ENCODE data around the gene GTF3C5.
"Not testable (repeated sequence)": the region's sequence is repeated elsewhere in the genome, so short reads cannot be mapped to it uniquely, and the experiment has no call there.

GTF3C5 gene

GRCh38 chr9:133032171-133032570, 1.4 kb downstream of the GTF3C5 start:
- no peak for ATAC-seq

GRCh38 chr9:133035669-133036068, 4.9 kb downstream of the GTF3C5 start:
- no peak for ATAC-seq

GRCh38 chr9:133037775-133038515, 7.1 kb downstream of the GTF3C5 start:
- no peak for ATAC-seq

DNA sequence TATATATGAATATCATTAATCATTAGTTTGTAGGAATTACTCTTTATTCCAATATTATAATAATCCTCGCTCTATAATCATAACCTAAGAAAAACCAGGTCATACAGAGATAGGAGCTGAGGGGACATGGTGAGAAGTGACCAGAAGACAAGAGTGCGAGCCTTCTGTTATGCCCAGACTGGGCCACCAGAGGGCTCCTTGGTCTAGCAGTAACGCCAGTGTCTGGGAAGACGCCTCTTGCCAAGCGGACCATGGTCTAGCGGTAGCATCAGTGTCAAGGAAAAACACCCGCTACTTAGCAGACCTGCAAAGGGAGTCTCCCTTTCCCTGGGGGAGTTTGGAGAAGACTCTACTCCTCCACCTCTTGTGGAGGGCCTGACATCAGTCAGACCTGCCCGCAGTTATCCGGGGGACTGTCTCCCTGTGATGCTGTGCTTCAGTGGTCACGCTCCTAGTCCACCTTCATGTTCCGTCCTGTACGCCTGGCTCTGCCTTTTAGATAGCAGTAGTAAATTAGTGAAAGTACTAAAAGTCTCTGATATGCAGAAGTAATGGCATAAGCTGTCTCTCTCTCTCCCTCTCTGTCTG, 10.2 kb downstream of the GTF3C5 start:
- not testable (repeated sequence) for ATAC-seq

DNA sequence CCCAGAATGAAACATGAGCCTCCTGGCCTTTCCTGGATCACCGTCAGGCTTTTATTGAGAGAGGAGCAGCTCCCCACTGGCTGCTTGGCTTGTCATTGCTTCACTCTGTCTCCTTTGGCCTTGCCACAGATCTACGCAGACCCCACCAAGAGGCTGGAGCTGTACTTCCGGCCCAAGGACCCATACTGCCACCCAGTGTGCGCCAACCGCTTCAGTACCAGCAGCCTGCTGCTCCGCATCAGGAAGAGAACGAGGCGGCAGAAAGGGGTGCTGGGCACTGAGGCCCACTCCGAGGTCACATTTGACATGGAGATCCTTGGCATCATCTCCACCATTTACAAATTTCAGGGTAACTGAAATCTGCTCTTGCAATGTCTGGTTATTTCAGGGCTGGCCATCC, 11.2 kb downstream of the GTF3C5 start:
- no peak for ATAC-seq

GRCh38 chr9:133042676-133043075, 11.9 kb downstream of the GTF3C5 start:
- no peak for ATAC-seq

DNA sequence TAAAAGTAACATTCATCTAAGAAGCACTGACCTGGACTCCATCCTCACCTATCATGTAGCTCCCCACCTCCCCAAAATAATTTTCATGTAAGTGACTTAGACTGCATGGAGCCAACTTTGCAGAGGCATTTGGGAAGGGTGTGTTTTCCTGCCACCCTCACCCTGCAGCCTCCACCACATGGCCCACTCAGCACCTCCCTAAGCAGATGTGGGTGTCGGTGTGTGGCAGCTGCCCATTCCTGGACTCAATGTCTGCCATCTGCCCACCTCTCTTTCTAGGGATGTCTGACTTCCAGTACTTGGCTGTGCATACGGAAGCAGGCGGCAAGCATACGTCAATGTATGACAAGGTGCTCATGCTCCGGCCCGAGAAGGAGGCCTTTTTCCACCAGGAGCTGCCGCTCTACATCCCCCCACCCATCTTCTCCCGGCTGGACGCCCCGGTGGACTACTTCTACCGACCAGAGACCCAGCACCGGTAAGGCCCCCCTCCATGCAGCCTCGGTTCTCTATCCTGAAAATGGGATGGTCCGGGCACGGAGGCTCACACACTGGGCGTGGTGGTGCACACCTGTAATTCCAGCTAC, 12.7 kb downstream of the GTF3C5 start:
- no peak for ATAC-seq

DNA sequence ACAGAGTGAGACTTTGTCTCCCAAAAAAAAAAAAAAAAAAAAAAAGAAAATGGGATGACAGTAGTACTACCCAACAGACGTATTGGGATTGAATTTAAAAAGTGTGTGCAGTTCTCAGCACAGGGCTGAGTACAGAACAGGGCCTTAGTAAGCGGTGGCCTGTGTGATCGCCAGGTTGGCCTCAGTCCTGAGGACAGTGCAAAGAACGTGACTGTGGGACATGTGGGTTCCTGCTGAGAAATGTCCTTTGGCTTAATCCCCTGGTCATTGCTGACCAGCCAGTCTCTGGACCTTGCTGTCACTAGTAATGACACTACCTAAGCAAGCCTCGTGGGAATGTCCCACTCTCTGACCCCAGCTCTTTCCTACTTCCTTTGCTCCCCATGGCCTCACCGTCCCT, 13.3 kb downstream of the GTF3C5 start:
- ATAC-seq, result no peak

DNA sequence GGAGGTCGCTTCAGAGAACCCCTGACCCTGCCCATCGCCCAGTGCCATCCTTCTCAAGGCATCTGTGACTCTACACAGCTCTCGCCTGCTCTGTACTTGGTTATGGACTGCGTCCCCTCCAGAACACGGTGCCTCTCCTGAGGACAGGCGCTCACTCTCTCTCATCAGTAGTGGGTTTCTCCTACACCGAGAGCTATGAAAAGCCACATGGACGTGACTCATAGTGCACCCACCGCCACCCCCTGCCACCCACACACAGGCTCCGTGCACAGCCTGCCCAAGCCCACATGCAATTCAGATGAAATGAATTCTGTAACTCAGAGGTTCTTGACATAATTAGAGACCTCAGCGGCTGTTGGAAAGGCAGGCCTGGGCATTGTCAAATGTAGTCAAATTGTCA, 13.9 kb downstream of the GTF3C5 start:
- no peak for ATAC-seq

- no peak for ATAC-seq
These were observed 14.3 kb downstream of the GTF3C5 start for GRCh38 chr9:133045132-133045531.

DNA sequence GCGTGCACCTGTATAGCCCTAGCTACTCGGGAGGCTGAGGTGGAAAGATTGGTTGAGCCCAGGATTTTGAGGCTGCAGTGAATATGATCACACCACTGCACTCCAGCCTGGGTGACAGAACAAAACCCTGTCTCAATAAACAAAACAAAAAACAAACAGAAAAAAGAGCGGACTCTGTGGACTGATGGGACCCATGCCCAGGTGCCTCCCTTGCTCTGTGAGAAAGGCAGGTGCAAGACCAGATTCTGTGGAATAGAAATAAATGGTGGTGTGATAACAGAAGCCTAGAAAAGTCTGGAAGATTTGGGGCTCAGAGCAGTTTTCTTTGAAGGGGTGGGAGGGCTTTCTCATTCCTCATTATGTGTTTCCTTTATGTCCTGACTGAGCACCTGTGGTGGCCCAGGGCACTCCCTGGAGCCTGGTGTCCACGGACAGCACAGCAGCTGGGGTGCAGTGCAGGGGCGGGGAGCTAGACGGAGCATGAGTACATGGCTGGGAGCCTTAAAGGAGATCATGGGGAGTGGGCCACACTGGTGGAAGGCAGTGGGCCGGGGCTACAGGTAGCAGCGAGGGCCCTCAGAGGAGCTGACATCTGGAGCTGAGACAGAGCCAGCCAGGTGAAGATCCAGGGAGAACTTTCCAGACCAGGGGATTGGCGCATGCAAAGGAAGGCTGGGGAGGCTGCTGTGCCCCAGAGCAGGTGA, 15.6 kb downstream of the GTF3C5 start:
- no peak for ATAC-seq

GRCh38 chr9:133046900-133047295, 16.1 kb downstream of the GTF3C5 start:
- no peak for ATAC-seq

- peak; percentile 51 to 63 for ATAC-seq
These were observed 17.8 kb downstream of the GTF3C5 start for GRCh38 chr9:133048595-133048994.

DNA sequence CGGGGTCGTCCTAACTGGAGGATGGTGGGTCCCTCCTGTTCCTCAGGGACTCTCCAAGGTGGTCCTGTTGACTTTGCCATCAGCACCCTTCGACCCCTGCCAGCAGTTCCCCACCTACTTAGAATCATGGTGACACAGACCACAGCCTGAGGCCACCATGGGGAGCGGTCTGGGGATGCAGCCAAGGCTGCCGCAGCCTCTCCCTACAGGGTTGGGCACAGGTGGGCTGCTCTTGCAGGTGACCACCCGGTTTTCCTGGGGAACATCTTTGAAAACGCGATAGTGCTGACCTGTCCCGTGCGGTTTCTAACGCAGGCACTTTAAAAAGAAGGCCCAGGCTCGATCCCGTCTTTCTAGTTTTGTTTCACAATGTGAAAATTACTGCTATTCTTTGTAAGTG, 18.2 kb downstream of the GTF3C5 start:
- no peak for ATAC-seq

- ATAC-seq, result no peak
These were observed 19.3 kb downstream of the GTF3C5 start for GRCh38 chr9:133050142-133050541.

GRCh38 chr9:133050781-133051180, 20.0 kb downstream of the GTF3C5 start:
- ATAC-seq, result no peak

- no peak for ATAC-seq
These were observed 20.6 kb downstream of the GTF3C5 start for GRCh38 chr9:133051281-133051900.

DNA sequence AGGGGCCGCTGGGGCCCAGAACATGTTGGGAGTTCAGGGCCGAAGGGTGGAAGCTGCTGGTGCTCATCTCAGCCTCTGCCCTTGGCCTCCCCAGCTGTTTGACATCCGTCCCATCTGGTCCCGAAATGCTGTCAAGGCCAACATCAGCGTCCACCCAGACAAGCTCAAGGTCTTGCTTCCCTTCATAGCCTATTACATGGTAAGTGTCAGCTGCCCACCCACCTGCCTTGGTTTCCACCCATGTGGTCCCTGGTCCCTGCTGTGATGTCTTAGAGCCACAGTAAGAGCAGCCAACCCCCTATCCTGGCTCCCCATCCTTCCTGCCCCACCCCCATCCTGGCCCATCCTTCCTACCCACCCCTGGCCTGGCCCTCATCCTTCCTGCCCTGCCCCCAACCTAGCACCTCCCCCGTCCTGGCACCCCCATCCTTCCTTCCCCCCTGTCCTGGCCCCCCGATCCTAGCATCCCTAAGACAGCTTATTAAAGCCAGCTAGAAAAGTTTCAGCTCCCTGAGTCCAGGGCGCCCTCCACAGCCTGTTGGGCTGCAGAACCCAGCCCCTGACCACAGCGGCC, 21.3 kb downstream of the GTF3C5 start:
- ATAC-seq, result no peak

DNA sequence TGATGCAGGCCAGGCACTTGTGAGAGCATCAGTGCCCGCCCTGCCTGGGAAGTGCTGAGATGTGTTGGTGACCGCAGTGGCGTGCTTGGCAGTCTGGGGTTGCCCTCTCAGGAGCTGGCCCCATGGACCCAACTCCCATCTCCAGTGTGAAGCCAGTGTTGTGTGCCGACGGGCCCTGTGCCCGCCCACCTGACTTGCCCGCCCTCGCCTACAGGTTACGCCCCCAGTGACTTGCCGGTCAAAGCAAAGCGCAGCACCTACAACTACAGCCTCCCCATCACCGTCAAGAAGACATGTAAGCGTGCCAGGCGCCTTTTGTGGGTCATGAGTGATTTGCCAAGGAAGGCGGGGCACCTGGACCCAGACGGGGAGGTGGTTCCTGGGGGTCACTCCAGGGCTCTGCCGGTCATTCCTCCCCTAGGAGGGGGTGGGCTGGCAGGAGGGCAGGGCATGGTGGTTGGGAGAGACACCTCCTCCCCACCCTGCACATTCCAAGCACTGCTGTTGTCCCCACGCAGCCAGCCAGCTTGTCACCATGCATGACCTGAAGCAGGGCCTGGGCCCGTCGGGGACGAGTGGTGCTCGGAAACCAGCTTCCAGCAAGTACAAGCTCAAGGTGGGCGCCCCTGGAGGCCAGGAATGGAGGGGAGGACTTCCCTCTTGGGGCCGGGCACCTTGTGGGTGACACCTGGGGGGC, 23.5 kb downstream of the GTF3C5 start:
- ATAC-seq, result no peak

- no peak for ATAC-seq
These were observed 24.2 kb downstream of the GTF3C5 start for GRCh38 chr9:133054966-133055365.

- ATAC-seq, result no peak
These were observed 25.1 kb downstream of the GTF3C5 start for GRCh38 chr9:133055788-133056420.

GRCh38 chr9:133056533-133056932, 25.7 kb downstream of the GTF3C5 start:
- ATAC-seq, result no peak
